ENCODE results near the gene FAM118A.
"Not testable (repeated sequence)": the region's sequence is repeated elsewhere in the genome, so short reads cannot be mapped to it uniquely, and the experiment has no call there.

FAM118A gene

GRCh38 chr22:45309422-45310227, at the start of gene FAM118A:
FAM118A (plus strand) TSS chr22:45309934; CDS start chr22:45322380, 12,446 bp downstream.
- no peak for FAIRE-seq

- FAIRE-seq, result not testable (repeated sequence)
Measured at GRCh38 chr22:45260395-45260759, 49.4 kb upstream of the FAM118A start.

- FAIRE-seq, result no peak
Measured at GRCh38 chr22:45261407-45262088, 48.2 kb upstream of the FAM118A start.

GRCh38 chr22:45262195-45262930, 47.4 kb upstream of the FAM118A start:
- no peak for FAIRE-seq

GRCh38 chr22:45262931-45263462, 46.7 kb upstream of the FAM118A start:
- FAIRE-seq, result no peak

- FAIRE-seq, result peak; percentile 30
Measured at GRCh38 chr22:45263463-45264269, 46.1 kb upstream of the FAM118A start.

GRCh38 chr22:45265535-45265934, 44.2 kb upstream of the FAM118A start:
- no peak for FAIRE-seq

GRCh38 chr22:45268167-45268957, 41.4 kb upstream of the FAM118A start:
- FAIRE-seq, result no peak

- FAIRE-seq, result no peak
Measured at GRCh38 chr22:45268958-45269844, 40.5 kb upstream of the FAM118A start.

- no peak for FAIRE-seq
Measured at GRCh38 chr22:45270095-45271020, 39.4 kb upstream of the FAM118A start.

- FAIRE-seq, result no peak
Measured at GRCh38 chr22:45271667-45272201, 38.0 kb upstream of the FAM118A start.

- no peak for FAIRE-seq
Measured at GRCh38 chr22:45272498-45272897, 37.2 kb upstream of the FAM118A start.

- FAIRE-seq, result no peak
Measured at GRCh38 chr22:45273452-45274075, 36.2 kb upstream of the FAM118A start.

GRCh38 chr22:45276507-45277105, 33.1 kb upstream of the FAM118A start:
- no peak for FAIRE-seq

GRCh38 chr22:45277720-45278119, 32.0 kb upstream of the FAM118A start:
- not testable (repeated sequence) for FAIRE-seq

GRCh38 chr22:45278125-45278524, 31.6 kb upstream of the FAM118A start:
- no peak for FAIRE-seq

- no peak for FAIRE-seq
Measured at GRCh38 chr22:45280587-45280980, 29.1 kb upstream of the FAM118A start.

GRCh38 chr22:45281010-45281409, 28.7 kb upstream of the FAM118A start:
- FAIRE-seq, result no peak
